T-cell (primary cell): ENCODE data around the gene NYNRIN. TPM values are rescaled to one million over a fixed set of nuclear protein-coding genes. Genes with fewer than 3 reads are reported as not detected.

Source experiments
- ATAC-seq, 4 experiments: fragments of 200-7000 bp in 3 of 4; fragments of 150-1000 bp in 1 of 4; cut with Tn5 transposase; replicated peaks in 1 of 4; 1 replicate in 3 of 4; 2 replicates in 1 of 4; pipeline ENCODE4 v1.10.0; 2021; ENCODE audit warnings: moderate library complexity in 3 of 4, mild to moderate bottlenecking in 2 of 4, moderate number of reproducible peaks in 1 of 4
- CTCF ChIA-PET, 2 donors: fragments of 300-600 bp; sonication (Branson Sonifier 250); formaldehyde crosslinking; loops; one replicate each; lab custom pipeline; 2022; ENCODE audit warnings: antibody characterized with exemption in 2 of 2; lab: Charles Lee
- POLR2A ChIA-PET, 2 donors: fragments of 300-600 bp; sonication (Branson Sonifier 250); formaldehyde crosslinking; loops; one replicate each; lab custom pipeline; 2022; ENCODE audit warnings: antibody characterized with exemption in 2 of 2; lab: Charles Lee
- DNase-seq, 35 experiments: peaks; one replicate each; pipeline versions ENCODE4 v3.0.0 to v3.0.0-alpha.2; 2013 to 2023
- H3K27ac ChIP-seq: one replicate; pipeline ENCODE4 v1.5.1; 2013; ENCODE audit warnings: low read length
- H3K27me3 ChIP-seq, 2 experiments: replicated peaks in 1 of 2; 1 replicate in 1 of 2; 2 replicates in 1 of 2; pipeline versions ENCODE4 v1.6.1 to v1.7.0; 2013; ENCODE audit warnings: low read length in 1 of 2, mixed read lengths in 1 of 2; ENCODE audit not compliant: control insufficient read depth in 2 of 2, insufficient read depth in 2 of 2; ENCODE audit errors: extremely low read depth in 1 of 2
- H3K36me3 ChIP-seq, 2 donors: 1 replicate in 1 of 2; 2 replicates in 1 of 2; pipeline versions ENCODE4 v1.6.1 to v1.7.0; 2013; ENCODE audit warnings: low read length in 1 of 2; ENCODE audit not compliant: control insufficient read depth in 2 of 2, insufficient read depth in 1 of 2; ENCODE audit errors: extremely low read depth in 1 of 2
- H3K4me1 ChIP-seq, 2 experiments: 1 replicate in 1 of 2; 2 replicates in 1 of 2; pipeline versions ENCODE4 v1.6.1 to v1.7.0; 2013; ENCODE audit warnings: low read length in 2 of 2, mixed read lengths in 1 of 2; ENCODE audit not compliant: insufficient read depth in 2 of 2, control insufficient read depth in 1 of 2; ENCODE audit errors: extremely low read depth in 1 of 2
- H3K4me3 ChIP-seq, 2 donors: 1 replicate in 1 of 2; 2 replicates in 1 of 2; pipeline versions ENCODE4 v1.5.1 to v1.7.0; 2013; ENCODE audit warnings: mild to moderate bottlenecking in 2 of 2, low read length in 1 of 2, moderate library complexity in 1 of 2; ENCODE audit not compliant: control insufficient read depth in 1 of 2; ENCODE audit errors: extremely low read depth in 1 of 2
- H3K9me3 ChIP-seq: 2 replicates; pipeline ENCODE4 v1.7.0; 2013
- H3K27ac Mint-ChIP-seq, 2 donors: one replicate each; pipeline ENCODE4 v1.8.0; 2020 to 2021; ENCODE audit warnings: mild to moderate bottlenecking in 2 of 2, mixed read lengths in 2 of 2
- H3K27me3 Mint-ChIP-seq, 2 donors: one replicate each; pipeline ENCODE4 v1.8.0; 2021 to 2022; ENCODE audit warnings: mixed read lengths in 2 of 2
- H3K36me3 Mint-ChIP-seq: one replicate; pipeline ENCODE4 v1.8.0; 2021; ENCODE audit warnings: mixed read lengths
- H3K4me1 Mint-ChIP-seq, 3 donors: one replicate each; pipeline ENCODE4 v1.8.0; 2020 to 2022; ENCODE audit warnings: mixed read lengths in 3 of 3, mild to moderate bottlenecking in 1 of 3
- H3K4me3 Mint-ChIP-seq, 3 donors: one replicate each; pipeline ENCODE4 v1.8.0; 2020 to 2022; ENCODE audit warnings: mild to moderate bottlenecking in 3 of 3, mixed read lengths in 3 of 3, moderate library complexity in 3 of 3
- H3K9me3 Mint-ChIP-seq, 3 donors: one replicate each; pipeline ENCODE4 v1.8.0; 2020 to 2022; ENCODE audit warnings: mixed read lengths in 3 of 3
- WGBS: methylation state at CpG from one replicate; pipeline ENCODE4 v1.1.5; 2013; ENCODE audit warnings: missing lambda C conversion rate; ENCODE audit not compliant: insufficient coverage; 5-methylcytosine and 5-hydroxymethylcytosine counted together
- total RNA-seq, 35 experiments: library from RNA in 6 of 35; stranded (reverse) in 6 of 35; fragments of 120-200 nt in 1 of 35; gene quantifications; one replicate each; pipeline versions ENCODE4 v1.2.1 to v1.2.4 and lab custom pipeline; 2013 to 2026

NYNRIN gene
- total RNA-seq, 5 donors from 2014 or later (not counting 1 experiment from before 2014, with no cell fraction given), result 0.28 to 0.95 (median 0.61) TPM

DNA sequence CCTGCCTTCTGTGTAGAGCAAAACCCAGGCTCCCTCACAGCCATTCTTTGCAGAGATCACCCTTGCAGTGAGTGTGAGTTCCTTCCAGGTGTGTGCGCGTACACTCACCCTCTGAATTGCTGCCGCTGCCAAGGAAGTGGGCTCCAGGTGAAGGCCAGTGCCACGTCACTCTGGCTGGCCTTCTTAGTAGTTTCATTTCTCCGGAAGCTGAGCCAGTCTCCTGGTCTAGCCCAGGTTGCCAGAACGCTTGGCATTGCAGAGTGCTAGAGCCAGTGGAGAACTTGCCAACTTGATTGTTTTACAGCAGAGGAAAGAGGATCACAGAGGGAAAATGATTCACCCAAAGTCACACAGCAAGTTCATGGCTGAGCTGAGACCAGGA lies 19.7 kb downstream of the NYNRIN start:
- DNase-seq (no peak), ATAC-seq (no peak)
- no peak overlapping the region for H3K4me3 ChIP-seq
- peaks cover 2 to 5% of the 10 kb centered on the region in 2 experiments for H3K4me1 ChIP-seq
- no peaks in the 10 kb centered on the region for H3K9me3 Mint-ChIP-seq
- ChIA-PET CTCF (interaction anchor here (0.6 to 1.7 kb wide), 2 partner anchors 13 to 82 kb away, joined by 5 to 7 read pairs; no protein-coding TSS in a partner anchor), POLR2A (no interaction called here)
- H3K27ac ChIP-seq, result no peak overlapping the region
- H3K9me3 ChIP-seq, result no peaks in the 10 kb centered on the region
- 74% methylated on average over 6 of the region's 6 CpGs for WGBS
- no peak overlapping the region for H3K27ac Mint-ChIP-seq
- H3K36me3 Mint-ChIP-seq, result no peaks in the 10 kb centered on the region
- H3K4me3 Mint-ChIP-seq, result no peak overlapping the region
- no peaks in the 10 kb centered on the region for H3K36me3 ChIP-seq
- no peaks in the 10 kb centered on the region for H3K4me1 Mint-ChIP-seq
- peaks cover 5 to 9% of the 10 kb centered on the region in 2 donors for H3K27me3 Mint-ChIP-seq
- H3K27me3 ChIP-seq, result peaks cover 0 to 31% of the 10 kb centered on the region in 2 experiments

DNA sequence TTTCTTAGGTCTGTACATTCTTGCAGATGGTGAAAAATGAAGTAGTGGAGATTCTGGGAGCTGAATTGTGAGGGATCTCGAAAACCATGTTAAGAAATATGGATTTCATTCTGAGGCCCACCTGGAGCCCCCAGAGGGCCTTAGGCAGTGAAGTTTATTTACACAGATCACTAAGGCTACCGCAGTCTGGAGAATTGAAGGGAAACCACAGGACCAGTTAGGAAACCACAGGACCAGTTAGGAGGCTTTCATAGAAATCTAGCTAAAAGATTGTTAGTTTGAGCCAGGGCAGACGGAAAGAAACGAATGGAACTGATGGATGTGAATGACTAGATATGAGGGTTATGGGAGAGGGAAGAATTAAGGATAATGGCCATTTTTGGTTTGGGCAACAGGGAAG lies 23.5 kb downstream of the NYNRIN start:
- peaks cover 19 to 25% (median 23%) of the 10 kb centered on the region in 3 donors for H3K4me1 Mint-ChIP-seq
- H3K36me3 ChIP-seq, result no peaks in the 10 kb centered on the region
- no peaks in the 10 kb centered on the region for H3K9me3 ChIP-seq
- DNase-seq (no peak), ATAC-seq (peak in 1 of 4 experiments; percentile 35)
- POLR2A ChIA-PET, result interaction anchor here in 1 of 2 donors (0.6 to 0.8 kb wide), 2 partner anchors 9 to 107 kb away, joined by 3 to 4 read pairs; no protein-coding TSS in a partner anchor
- no peak overlapping the region for H3K27ac Mint-ChIP-seq
- WGBS, result 22% methylated on average over 2 of the region's 4 CpGs
- peaks cover 5 to 6% of the 10 kb centered on the region in 2 donors for H3K27me3 Mint-ChIP-seq
- H3K4me1 ChIP-seq, result peaks cover 13 to 14% of the 10 kb centered on the region in 2 experiments
- no peak overlapping the region for H3K4me3 Mint-ChIP-seq
- no peaks in the 10 kb centered on the region for H3K9me3 Mint-ChIP-seq
- H3K27ac ChIP-seq, result no peak overlapping the region
- CTCF ChIA-PET, result interaction anchor here (0.6 to 1.0 kb wide), 2 partner anchors 8 to 9 kb away, joined by 3 to 7 read pairs; no protein-coding TSS in a partner anchor
- no peaks in the 10 kb centered on the region for H3K36me3 Mint-ChIP-seq
- peaks cover 0 to 10% of the 10 kb centered on the region in 2 experiments for H3K27me3 ChIP-seq
- H3K4me3 ChIP-seq, result no peak overlapping the region

DNA sequence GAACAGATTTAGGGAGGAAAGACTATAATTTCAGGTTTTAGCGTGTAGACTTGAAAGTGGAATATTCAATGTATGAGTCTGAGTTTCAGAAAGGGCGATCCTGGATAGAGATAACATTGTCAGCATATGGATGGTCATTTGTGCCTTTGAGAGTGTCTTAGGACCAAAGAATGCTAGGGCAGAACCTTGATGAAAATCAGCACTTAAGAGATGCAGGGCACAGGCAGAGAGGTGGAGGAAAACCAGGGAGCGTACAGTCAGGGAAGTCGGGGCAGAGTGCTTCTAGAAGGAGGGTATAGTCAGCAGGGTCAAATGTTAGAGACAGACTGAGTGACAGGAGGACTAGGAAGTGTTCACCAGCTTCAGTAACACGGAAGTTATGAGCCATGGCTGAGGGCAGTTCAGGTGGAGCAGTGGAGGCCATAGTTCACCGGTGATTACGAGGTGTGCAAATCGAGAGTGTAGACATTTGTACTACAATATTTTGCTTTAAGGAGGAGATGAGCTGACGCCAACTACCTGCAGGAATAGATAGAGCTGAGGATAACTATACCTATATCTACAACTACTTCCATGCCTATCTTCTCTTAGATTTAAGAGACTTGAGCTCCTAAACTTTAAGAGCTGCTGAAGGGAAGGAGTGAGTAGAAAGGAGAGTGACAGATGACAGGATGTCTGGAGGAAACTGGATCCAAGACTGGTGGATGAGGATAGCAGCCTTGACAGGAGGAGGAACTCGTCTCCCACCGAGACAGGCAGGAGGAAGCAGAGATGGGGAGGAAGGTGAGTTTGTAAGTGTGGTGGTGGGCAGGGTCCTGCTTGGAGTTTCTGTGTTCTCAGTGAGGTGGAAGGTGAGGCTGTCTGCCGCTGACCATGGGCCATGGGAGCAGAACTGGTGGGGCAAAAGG lies 24.1 kb downstream of the NYNRIN start:
- Mint-ChIP-seq H3K36me3 (no peaks in the 10 kb centered on the region), H3K9me3 (no peaks in the 10 kb centered on the region), H3K27ac (no peak overlapping the region), H3K27me3 (peaks cover 5 to 6% of the 10 kb centered on the region in 2 donors), H3K4me1 (peaks cover 22 to 30% (median 28%) of the 10 kb centered on the region in 3 donors), H3K4me3 (no peak overlapping the region)
- 64% methylated on average over 7 of the region's 12 CpGs for WGBS
- DNase-seq (no peak), ATAC-seq (no peak)
- Histone ChIP-seq H3K4me3 (no peak overlapping the region), H3K9me3 (no peaks in the 10 kb centered on the region), H3K4me1 (peaks cover 19 to 20% of the 10 kb centered on the region in 2 experiments), H3K27ac (no peak overlapping the region), H3K27me3 (peaks cover 0 to 8% of the 10 kb centered on the region in 2 experiments), H3K36me3 (no peaks in the 10 kb centered on the region)
- ChIA-PET POLR2A (interaction anchor here (0.5 to 1.0 kb wide), 6 partner anchors 8 to 333 kb away, joined by 3 to 6 read pairs (median 4); no protein-coding TSS in a partner anchor), CTCF (interaction anchor here in 1 of 2 donors (1.0 to 1.2 kb wide), 1 partner anchor 9 kb away, joined by 5 to 7 read pairs; no protein-coding TSS in a partner anchor)

DNA sequence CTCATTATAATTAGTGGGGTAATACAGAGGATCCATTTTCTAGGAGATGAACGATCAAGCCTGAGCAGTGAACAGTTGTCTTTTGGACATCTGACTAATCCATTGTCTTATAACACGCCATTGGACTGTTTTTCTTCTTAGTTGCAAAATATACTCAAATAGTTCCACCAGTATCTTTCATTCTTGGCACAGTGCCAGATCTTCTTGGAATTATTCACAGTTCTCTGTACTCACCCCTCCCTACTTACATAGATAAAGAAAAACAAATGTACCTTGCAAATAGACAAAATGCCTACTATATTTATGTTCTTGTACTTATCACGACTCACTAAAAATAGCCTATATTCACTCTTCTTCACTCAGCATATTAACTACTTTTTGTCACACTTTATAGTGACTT lies 26.9 kb downstream of the NYNRIN start:
- peak overlapping the region in 1 of 3 donors; percentile 1 for H3K4me3 Mint-ChIP-seq
- Histone ChIP-seq H3K9me3 (no peaks in the 10 kb centered on the region), H3K36me3 (no peaks in the 10 kb centered on the region), H3K27me3 (peaks cover 0 to 3% of the 10 kb centered on the region in 2 experiments), H3K4me1 (peaks cover 25 to 43% of the 10 kb centered on the region in 2 experiments), H3K27ac (no peak overlapping the region), H3K4me3 (no peak overlapping the region)
- no peak for ATAC-seq
- no peaks in the 10 kb centered on the region for H3K36me3 Mint-ChIP-seq
- no peaks in the 10 kb centered on the region for H3K27me3 Mint-ChIP-seq
- ChIA-PET POLR2A (interaction anchor here in 1 of 2 donors (0.7 kb wide), 1 partner anchor 20 kb away, joined by 3 read pairs; no protein-coding TSS in a partner anchor), CTCF (interaction anchor here in 1 of 2 donors (1.0 to 1.1 kb wide), 2 partner anchors 11 to 13 kb away, joined by 3 to 4 read pairs; no protein-coding TSS in a partner anchor)
- peak overlapping the region in 1 of 2 donors; percentile 88 for H3K27ac Mint-ChIP-seq
- H3K9me3 Mint-ChIP-seq, result no peaks in the 10 kb centered on the region
- WGBS, result 40% methylated on average over 1 of the region's 3 CpGs
- H3K4me1 Mint-ChIP-seq, result peaks cover 29 to 45% (median 44%) of the 10 kb centered on the region in 3 donors
- peak in 1 of 35 experiments; percentile 34 for DNase-seq

DNA sequence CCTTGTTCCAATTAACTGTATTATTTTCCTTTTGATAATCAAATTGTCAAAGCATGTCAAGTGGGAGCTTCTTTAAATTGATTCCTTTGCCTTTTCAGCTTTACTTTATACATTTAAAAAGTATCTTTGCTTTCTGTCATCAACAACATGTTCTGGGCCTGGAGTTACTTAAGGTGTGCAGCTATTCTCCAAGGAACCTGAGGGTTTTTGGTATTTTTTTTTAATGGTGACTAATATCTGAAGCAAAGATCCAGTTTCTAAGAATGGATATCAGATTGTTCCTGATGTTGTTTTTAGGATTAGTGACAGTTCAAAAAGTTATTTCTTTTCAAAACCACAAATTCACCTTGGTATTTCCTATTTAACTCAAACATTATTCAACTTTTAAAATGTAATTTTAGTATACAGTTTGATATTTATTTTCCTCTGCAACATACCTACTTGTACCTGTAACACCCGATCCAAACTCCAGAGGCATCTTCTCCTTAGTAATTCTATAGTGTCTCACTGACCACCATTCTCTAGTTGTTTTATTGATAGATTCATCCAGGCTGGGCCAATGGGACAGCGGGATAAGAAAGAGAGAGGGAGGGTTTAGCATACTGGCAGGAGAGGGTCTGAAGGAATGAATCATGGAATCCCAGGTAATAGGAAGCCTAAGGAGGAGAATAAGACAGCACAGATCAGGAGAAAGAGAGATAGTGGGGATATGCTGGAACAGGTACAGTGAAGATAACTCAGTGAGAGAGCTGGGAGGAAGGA lies 27.5 kb downstream of the NYNRIN start:
- Histone ChIP-seq H3K27me3 (peaks cover 0 to 3% of the 10 kb centered on the region in 2 experiments), H3K4me1 (peaks cover 31 to 49% of the 10 kb centered on the region in 2 experiments), H3K4me3 (no peak overlapping the region), H3K36me3 (peaks cover 0 to under 1% of the 10 kb centered on the region in 2 donors), H3K9me3 (no peaks in the 10 kb centered on the region), H3K27ac (no peak overlapping the region)
- ATAC-seq (no peak), DNase-seq (no peak)
- H3K4me1 Mint-ChIP-seq, result peaks cover 34 to 52% (median 50%) of the 10 kb centered on the region in 3 donors
- H3K36me3 Mint-ChIP-seq, result no peaks in the 10 kb centered on the region
- H3K27ac Mint-ChIP-seq, result peak overlapping the region; percentile 40 to 88
- POLR2A ChIA-PET, result no interaction called here
- 100% methylated on average over 1 of the region's 2 CpGs for WGBS
- H3K4me3 Mint-ChIP-seq, result peak overlapping the region in 2 of 3 donors; percentile 11 to 55
- H3K27me3 Mint-ChIP-seq, result no peaks in the 10 kb centered on the region
- no peaks in the 10 kb centered on the region for H3K9me3 Mint-ChIP-seq
- CTCF ChIA-PET, result no interaction called here
